ENCODE results near the gene OVCA2.

Gene OVCA2

DNA sequence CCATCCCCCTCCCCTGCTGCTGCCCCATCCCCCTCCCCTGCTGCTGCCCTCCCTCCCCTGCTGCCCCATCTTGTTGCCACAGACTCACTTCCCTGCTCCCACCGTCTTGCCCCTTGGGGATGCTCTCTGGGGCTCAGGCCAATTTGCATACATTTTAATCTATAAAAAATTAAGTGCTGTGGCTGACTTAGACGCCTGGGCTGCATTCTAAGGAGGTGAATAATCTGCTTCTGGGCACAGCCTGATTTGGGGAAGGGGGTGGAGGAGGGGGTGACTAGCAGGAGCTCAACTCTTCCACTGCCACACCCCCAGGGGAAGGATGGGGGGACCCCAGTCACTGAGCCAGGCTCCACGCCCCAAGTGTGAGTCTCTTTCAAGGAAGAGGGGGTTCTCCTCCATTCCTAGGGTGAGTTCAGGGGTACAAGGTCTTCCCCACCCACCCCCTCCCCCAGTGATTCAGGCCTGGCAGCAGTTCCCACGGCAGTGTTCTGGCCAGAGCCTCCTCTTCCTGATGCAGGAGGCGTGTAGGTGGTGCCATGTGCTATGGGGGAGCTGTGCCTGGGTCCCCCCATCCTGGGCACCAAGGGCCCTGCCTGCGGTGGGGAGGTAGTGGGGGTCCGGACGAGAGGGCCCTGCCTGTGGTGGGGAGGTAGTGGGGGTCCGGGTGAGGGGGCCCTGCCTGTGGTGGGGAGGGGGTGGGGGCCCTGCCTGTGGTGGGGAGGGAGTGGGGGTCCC is 6.8 kb upstream of the OVCA2 start:
- DNase-seq (ENCODE audit: low read depth), result peak; percentile 87

DNA sequence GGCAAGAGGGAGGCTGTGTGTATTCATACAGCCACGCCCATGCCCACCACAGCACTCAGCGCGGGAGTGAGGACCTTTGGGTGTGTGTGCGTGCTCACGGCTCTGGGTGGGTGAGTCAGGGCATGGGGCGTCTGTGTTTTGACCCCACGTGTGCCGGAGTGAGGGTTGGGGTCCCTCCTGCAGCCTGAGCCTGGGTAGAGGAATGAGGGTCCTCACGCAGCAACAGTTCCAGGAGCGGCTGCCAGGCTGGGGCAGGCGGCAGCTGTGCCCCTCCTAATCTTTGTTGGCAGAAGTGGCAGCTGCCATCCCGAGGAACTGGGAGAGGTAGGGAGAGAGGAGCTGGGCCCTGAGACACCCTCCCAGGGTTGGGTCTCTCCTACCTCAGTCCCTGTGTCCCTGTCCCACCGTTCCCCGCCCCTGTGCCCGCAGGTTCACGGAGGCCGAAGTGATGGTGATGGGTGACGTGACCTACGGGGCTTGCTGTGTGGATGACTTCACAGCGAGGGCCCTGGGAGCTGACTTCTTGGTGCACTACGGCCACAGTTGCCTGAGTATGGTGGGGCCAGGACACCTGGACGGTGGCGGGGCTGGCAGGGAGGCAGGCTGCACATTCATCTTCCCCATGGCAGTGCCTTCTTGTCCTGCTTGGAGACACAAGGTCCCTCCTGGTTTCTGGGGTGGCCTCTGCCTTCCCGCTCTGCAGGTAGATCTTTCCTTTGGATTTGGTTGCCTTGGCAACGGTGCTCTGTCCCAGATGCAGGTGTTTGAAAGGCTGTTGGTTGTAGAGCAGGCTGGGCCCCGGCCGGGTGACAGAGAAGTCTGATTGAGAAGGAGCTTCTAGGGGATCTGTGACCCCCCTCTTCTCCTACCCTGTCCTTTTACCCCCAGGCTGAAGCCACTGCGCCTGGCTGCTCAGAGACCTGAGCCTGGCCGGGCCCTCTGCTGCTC is 6.0 kb upstream of the OVCA2 start:
- no peak for DNase-seq (ENCODE audit: low read depth)

DNA sequence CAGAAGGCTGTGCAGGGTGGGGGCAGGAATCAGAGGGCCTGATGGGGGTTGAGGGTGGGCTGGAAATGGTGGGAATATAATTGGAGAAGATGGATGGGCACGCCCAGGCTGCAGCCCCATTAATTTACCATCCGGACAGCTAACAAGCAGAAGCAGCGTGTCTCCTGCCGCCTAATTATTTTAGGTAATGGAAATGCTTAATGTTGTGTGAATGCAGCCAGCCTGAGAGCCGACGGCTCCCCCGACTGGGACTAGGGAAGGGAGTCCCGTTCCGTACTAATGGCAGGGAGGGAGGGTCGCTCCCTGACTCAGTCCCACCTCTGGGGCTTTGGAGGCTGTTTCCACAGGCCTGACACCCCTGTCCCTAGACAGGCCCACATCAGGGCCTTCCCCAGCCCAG is 4.7 kb upstream of the OVCA2 start:
- DNase-seq (ENCODE audit: low read depth), result no peak

DNA sequence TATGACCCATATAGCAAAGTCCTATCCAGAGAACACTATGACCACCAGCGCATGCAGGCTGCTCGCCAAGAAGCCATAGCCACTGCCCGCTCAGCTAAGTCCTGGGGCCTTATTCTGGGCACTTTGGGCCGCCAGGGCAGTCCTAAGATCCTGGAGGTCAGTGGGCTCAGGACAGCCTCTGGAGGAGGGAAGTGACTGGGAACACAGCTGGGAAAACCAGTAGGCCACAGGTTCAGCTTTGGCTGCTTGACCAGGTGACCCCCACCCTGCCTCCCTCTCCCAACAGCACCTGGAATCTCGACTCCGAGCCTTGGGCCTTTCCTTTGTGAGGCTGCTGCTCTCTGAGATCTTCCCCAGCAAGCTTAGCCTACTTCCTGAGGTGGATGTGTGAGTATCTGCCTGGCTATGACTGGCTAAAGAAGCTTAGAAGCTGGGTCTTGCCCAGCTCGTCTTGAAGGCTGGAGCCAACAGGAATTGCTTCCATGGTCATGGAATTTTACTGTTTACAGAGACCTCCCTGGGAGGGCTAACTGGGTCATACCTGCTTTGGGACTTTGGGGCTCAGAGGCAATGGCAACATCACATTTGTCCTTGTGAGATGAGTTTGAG is 1.5 kb upstream of the OVCA2 start:
- no peak for DNase-seq (ENCODE audit: low read depth)

DNA sequence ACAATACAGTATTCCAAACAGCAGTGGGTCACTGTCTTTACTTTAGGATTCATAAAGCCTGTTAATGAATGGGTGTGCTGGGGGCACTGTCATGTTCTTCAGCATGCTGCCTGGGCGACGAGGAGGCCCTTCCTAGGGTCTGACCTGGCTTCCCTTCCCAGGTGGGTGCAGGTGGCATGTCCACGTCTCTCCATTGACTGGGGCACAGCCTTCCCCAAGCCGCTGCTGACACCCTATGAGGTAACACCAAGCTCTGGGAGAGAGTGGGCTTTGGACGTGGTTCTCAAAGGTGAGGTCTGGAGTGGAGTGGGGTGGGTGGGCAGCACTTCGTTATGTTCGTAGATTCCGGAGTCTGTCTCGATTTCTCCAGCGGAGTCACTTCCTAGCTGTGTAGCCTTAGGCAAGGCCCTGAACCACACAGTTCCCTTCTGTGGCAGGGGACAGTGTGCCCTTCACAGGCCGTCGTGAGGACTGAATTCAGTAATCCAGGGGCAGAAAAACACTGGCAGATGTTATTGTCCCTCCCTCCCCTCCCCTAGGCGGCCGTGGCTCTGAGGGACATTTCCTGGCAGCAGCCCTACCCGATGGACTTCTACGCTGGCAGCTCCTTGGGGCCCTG is 771 bp upstream of the OVCA2 start:
- DNase-seq (ENCODE audit: low read depth), result no peak

DNA sequence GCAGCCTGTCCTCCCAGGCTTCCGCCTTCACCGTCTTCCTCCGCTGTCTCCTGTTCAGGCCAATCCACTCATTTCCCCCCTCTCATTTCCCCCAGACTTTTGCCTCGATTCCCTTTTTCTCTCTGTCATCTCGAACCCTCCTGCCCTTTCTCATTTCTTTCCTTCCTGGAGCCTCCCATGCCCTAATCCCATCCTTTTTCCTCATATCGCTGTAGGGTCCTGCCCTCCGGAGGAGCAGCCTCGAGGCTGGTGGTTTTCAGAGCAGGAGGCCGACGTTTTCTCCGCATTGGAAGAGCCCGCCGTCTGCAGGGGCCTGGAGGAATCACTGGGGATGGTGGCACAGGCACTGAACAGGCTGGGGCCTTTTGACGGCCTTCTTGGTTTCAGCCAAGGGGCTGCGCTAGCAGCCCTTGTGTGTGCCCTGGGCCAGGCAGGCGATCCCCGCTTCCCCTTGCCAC is 597 bp downstream of the OVCA2 start:
- no peak for DNase-seq (ENCODE audit: low read depth)

DNA sequence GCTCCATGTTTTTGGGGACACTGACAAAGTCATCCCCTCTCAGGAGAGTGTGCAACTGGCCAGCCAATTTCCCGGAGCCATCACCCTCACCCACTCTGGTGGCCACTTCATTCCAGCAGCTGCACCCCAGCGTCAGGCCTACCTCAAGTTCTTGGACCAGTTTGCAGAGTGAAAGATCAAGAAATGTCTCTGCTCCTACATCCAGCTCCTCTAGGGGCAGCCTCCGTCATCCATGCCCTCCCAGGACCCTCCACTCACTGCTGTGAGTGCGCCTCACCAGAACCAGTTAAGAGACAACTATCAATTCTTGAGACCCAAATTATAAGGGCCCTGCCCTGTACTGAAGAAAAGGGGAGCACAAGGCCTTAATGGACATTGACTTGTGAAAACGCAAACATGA is 1.1 kb downstream of the OVCA2 start:
- DNase-seq (ENCODE audit: low read depth), result no peak

DNA sequence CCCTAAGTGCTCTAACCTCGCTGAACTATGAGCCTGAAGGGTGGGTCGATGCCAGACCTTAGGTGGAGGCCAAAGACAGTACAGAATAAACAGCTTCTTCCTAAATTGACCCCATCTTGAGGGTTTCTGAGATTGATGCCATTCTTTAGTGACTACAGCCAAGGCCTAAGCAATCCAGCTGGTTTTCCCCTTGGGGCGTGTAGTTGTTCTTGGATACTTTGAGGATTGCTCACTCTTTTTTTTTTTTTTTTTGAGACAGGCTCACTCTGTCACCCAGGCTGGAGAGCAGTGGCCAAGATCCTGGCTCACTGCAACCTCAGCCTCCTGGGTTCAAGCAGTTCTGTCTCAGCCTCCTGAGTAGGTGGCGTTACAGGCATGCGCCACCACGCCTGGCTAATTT is 2.0 kb downstream of the OVCA2 start:
- DNase-seq (ENCODE audit: low read depth), result peak; percentile 63

DNA sequence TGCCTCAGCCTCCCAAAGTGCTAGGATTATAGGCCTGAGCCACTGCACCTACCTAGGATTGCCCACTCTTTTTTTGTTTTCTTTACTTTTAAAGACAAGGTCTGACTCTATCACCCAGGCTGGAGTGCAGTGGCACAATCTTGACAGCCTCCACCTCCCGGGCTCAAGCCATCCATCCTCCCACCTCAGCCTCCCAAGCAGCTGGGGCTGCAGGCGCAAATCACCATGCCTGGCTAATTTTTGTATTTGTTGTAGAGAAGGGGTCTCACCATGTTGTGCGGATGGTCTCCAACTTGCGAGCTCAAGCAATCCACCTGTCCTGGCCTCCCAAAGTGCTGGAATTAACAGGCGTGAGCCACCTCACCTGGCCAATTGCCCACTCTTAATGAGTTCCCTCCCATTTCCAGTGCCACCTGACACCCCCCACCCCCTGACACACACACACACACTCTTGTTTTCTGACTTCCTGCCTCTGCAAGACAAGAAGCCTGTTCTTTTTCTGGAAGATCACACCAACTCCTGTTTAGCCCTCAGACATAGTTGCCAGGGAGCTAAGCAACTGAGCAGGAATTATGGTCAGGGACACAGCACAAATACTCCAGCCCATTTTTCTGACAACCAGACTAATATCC is 2.6 kb downstream of the OVCA2 start:
- no peak for DNase-seq (ENCODE audit: low read depth)

DNA sequence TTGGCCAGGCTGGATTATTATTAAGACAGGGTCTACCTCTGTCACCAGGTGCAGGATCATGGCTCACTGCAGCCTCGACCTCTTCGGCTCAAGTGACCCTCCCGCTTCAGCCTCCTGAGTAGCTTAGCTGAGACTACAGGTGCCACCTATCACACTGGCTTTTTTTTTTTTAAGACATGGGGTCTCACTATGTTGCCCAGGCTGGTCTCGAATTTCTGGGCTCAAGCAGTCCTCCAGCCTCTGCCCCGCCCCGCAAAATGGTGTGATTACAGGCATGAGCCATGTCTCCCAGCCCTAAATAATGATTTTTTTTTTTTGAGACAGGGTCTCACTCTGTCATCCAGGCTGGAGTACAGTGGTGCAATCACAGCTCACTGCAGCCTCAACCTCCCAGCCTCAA is 5.8 kb downstream of the OVCA2 start:
- DNase-seq (ENCODE audit: low read depth), result no peak

DNA sequence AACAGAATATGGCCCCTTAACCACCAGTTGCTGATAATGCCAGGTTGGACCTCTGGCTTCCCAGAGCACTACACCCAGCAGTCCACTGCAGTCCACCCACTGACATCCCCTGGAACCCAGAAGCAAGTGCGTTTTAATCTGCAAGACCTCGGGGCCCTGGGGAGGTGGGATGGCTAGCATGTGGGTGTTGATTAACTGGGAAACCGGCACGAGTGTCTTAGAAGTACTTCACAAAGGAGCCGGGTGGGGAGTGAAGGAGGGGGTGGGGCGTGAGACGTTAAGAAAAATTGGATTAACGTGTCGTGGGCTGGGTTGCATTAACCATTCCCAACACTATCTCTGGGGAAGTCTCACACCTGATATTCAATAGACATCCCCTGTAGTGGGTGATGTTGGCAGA is 7.0 kb downstream of the OVCA2 start:
- DNase-seq (ENCODE audit: low read depth), result no peak

DNA sequence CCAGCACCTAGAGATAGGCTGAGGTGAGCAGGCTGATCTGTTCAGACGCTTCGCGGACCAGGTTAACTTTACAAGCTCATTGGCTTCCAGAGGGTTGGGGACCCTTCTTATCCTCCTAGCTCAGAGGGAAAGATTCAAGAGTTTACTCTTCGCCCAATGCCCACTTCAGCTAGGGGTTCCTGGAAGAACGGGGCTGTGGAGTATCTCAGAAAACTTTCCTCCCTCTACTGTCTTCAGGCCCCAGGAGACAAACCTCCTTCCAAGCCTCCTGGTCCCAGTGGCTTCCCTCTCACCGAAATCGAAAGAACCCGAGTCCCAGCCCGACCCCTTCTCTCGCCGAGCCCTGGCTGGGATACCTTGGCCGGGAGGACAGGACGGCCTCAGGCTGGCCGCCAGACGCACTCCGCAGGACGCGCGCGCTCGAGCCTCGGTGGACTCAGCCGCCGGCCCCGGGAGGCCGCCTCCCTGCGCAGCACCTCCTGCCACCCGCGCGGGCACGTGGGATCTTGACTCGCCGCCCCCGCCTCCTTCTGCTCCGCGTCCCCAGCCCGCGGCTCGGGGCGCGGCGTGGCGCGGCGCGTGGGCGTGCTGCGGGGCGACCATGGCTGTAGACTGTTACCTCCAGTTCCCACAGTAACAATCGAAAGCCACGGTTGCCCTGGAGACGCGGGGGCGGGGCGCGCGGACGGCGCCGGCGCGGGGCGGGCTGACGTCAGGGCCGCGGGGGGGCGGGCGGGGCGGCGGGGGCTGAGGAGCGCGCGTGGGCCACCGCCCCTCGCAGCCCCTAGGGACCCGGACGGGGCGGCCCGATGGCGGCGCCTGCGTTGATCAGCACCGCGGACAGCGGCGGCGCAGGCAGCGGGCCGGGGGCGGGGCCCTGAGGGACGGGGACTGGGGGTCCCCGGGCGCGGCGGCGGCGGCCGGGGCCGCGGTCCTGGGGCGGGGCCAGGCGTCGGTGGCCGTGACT is 7.8 kb downstream of the OVCA2 start:
- no peak for DNase-seq (ENCODE audit: low read depth)

DNA sequence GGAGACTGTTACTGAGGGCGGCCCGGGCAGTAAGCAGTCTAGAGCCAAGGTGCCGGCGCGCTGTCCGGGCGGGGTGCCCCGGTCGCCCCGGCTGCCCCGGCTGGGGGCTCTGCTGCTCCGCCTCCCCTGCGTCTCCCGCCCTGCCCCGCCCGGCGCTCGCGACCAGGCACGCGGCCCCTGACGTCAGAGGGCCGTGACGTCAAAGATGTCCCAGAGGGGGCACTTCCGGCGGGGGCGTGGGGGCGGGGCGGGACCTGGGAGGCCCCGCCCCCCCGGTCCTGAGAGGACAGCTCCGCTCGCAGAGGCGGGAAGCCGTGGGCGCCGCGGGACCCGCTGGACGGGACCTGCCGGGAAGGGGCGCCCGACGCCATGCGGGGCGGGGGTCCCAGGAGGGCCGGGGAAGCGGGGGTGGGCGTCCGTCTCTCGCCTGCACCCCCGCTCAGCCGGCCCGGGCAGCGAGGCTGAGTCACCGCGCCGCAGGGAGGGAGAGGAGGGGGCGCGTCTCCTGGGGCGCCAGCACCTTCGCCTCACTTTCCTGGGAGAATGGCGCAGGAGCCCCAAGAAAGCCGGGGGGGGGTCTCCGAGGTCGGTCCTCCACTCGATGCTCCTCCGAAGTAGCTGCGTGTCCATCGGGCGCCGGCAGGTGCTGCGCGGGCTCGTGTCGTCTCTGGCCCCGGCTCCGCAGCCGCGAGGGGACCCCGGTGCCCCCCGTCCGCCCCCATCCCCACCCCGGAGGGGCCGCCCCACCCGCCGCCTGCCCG is 8.7 kb downstream of the OVCA2 start:
- no peak for DNase-seq (ENCODE audit: low read depth)

DNA sequence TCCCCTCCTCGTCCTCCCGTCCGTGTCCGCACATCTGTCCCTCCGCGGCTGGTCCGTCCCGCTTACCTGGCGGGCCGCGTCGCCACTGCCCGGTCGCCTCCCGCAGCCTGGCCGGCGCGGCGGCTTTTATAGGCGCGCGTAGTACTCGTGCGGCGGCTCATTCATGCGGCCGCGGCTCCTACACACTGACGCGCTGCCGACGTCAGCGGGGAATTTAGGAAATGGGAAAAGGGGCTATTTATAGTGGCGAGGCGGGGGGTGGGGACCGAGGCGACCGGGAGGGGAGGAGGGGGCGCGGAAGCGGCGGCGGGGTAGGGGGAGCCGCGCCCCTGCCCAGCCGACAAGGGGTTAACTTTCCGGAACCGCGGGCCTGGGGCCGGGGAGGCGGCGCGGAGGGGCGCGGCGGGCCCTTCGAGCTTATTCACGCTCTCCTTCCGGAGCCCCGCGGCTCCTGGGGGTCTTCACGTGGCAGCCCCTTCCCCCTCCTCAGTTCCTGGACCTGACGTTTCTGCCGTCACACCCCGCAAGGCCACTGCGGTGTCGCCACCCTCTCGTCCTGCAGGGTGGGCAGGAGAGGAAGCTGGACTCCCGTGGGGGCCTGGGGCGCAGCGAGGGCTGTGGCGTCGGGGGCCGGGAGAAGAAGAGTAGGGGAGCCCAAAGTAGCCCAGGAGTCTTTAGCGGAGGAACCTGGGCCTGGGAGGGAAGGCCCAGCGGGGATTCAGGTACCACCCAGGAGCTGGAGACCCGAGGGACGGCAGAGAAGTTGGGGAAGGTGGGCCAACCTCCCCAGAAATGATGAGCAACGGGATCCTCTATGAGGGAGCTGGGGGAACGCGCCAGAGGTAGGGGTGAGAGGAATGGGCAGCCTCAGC is 9.5 kb downstream of the OVCA2 start:
- no peak for DNase-seq (ENCODE audit: low read depth)

DNA sequence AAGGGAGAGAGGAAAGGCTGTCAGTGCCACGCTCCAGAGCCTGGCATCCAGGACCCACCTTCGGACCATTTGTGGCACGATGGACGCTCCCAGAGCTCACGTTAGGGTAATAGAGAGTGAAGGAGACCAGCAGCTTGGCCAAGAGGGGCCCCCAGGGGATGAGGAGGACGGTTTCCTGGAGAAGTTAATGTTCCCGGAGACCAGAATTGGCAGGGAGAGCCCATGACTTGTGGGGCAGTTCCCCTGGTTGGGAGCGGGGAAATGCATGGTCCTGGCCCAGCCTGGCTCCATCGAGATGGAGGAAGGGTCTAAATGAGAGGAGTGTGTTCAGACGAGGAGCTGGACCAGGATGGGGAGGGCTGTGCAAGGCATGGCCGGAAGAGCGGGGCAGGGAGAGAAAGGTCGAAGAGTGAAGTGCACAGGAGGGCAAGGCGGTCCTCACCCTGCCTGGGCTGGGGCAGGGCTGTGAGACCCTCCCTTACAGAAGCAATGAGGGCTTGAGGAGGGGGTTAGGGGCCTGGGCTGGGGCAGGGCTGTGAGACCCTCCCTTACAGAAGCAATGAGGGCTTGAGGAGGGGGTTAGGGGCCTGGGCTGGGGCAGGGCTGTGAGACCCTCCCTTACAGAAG is 10.2 kb downstream of the OVCA2 start:
- no peak for DNase-seq (ENCODE audit: low read depth)

DNA sequence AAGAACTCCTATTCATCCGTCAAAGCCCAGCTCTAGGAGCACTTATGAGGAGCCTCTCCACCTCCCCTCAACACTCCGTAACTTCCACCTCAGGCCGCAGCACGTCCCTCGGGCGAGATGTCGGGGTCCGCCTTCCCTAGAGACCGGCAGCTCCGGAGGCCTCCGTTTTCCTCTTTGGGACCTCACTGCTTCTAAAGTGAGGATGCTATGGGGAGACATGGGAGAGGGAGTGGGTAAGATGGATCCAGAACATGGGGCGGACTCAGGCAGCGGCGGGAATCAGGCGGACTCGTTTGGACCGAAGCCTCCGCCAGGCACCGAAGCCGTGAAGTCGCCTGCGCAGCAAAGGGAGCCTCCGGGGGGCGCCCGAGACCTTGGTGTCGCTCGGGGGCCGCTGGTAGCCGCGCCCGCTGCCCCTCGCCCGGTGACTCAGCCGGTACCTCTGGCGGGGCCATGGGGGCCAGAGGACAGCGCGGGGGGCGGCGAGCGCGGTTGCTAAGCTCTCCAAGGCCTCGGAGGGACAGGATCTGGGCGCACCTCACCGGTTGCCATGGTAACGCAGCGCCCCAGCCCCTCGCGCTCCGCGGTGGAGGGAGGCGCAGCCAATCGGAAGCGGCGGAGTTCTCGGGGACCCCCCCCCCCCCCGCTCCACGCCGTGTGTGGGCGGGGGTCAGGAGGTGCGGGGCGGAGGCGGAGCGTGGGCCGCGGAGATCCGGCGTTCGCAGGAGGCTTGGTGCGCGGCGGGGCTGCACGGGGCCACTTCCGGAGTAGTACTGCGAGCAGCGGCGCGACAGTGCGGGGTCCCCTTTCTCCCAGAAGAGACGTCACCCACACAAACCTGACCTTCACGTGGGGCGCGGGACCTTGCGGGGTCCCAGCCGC is 11.8 kb downstream of the OVCA2 start:
- no peak for DNase-seq (ENCODE audit: low read depth)

DNA sequence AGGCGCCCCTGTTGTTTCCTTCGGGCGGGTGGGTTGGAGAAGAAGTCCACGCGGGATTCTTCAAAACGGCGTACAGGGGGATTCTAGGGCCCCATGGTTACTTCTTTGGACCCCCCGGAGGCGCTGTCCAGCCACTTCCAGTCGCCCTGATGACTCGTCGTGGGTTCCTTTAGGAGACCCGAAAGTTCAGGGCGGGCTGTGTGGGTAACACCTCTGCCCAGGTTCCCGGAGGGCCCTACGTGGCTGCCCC is 12.4 kb downstream of the OVCA2 start:
- no peak for DNase-seq (ENCODE audit: low read depth)

All from GM04503 (cell line).